ENCODE results near the gene FAM111B. TPM values are rescaled to one million over a fixed set of nuclear protein-coding genes. Genes with fewer than 3 reads are reported as not detected.
A peak's percentile ranks its signal among the peaks of the same experiment; 100 is the strongest.

The FAM111B gene
- total and polyA plus RNA-seq, 8 donors = 11.4 to 21.7 (median 14.2) TPM

GRCh38 chr11:59142530-59143507 lies 35.8 kb downstream of the FAM111B start, which contains the start of gene FAM111A:
Gene FAM111A (plus strand): TSS chr11:59142856. CDS start chr11:59148873, 6,017 bp downstream.
- H3K27ac ChIP-seq = peak within 1 kb of the TSS; percentile 95 to 96
- intact Hi-C loops (cut with DNase I) = no loop called here
- H3K4me1 ChIP-seq = peaks cover 15 to 56% of the 10 kb centered on the region in 2 donors
- TF ChIP-seq CTCF (IDR thresholded peaks at IDR 0.05) = peak in 1 of 2 donors; percentile 23
- DNase-seq (peak; percentile 86 to 98 (median 92)), ATAC-seq (peak; percentile 93)
- H3K9me3 ChIP-seq = no peaks in the 10 kb centered on the region
- H3K4me3 ChIP-seq = peak within 1 kb of the TSS; percentile 61 to 78
- peaks cover 0 to 7% of the 10 kb centered on the region in 2 donors for H3K36me3 ChIP-seq
- no peaks in the 10 kb centered on the region for H3K27me3 ChIP-seq

- Histone ChIP-seq H3K4me1 (peaks cover 15 to 59% of the 10 kb centered on the region in 2 donors), H3K27ac (peak overlapping the region; percentile 95 to 96), H3K36me3 (peaks cover 0 to 8% of the 10 kb centered on the region in 2 donors), H3K27me3 (no peaks in the 10 kb centered on the region), H3K9me3 (no peaks in the 10 kb centered on the region), H3K4me3 (peak overlapping the region; percentile 61 to 78)
- DNase-seq = peak in 1 of 4 donors; percentile 7
- ATAC-seq = no peak
- TF ChIP-seq CTCF (IDR thresholded peaks at IDR 0.05) = no peak
- intact Hi-C loops (cut with DNase I) = no loop called here
These were observed 37.1 kb downstream of the FAM111B start for GRCh38 chr11:59144096-59144495.

- TF ChIP-seq CTCF (IDR thresholded peaks at IDR 0.05) = no peak
- Histone ChIP-seq H3K36me3 (peaks cover 0 to 9% of the 10 kb centered on the region in 2 donors), H3K4me3 (peak overlapping the region; percentile 61 to 78), H3K9me3 (no peaks in the 10 kb centered on the region), H3K4me1 (peaks cover 15 to 59% of the 10 kb centered on the region in 2 donors), H3K27me3 (no peaks in the 10 kb centered on the region), H3K27ac (peak overlapping the region; percentile 95 to 96)
- intact Hi-C loops (cut with DNase I) = no loop called here
- peak; percentile 72 for ATAC-seq
- peak; percentile 77 to 91 (median 88) for DNase-seq
These were observed 37.7 kb downstream of the FAM111B start for GRCh38 chr11:59144579-59145345.

- TF ChIP-seq CTCF (IDR thresholded peaks at IDR 0.05) = no peak
- peaks cover 0 to 9% of the 10 kb centered on the region in 2 donors for H3K36me3 ChIP-seq
- peak overlapping the region in 1 of 2 donors; percentile 78 for H3K4me3 ChIP-seq
- H3K4me1 ChIP-seq = peaks cover 15 to 59% of the 10 kb centered on the region in 2 donors
- intact Hi-C loops (cut with DNase I) = no loop called here
- H3K27me3 ChIP-seq = no peaks in the 10 kb centered on the region
- ATAC-seq (no peak), DNase-seq (peak in 2 of 4 donors; percentile 20 to 61)
- peak overlapping the region in 1 of 2 donors; percentile 95 for H3K27ac ChIP-seq
- no peaks in the 10 kb centered on the region for H3K9me3 ChIP-seq
These were observed 38.5 kb downstream of the FAM111B start for GRCh38 chr11:59145534-59145933.

Data from left lung (tissue), 10 donors.